K562 (cell line): Measurements from ENCODE around the gene NDUFB3. TPM values are rescaled to one million over a fixed set of nuclear protein-coding genes. Genes with fewer than 3 reads are reported as not detected.

Experiments used
- ATAC-seq: fragments of 200-7000 bp; cut with Tn5 transposase; 3 replicates; pipeline ENCODE4 v1.9.1; 2020; ENCODE audit warnings: moderate library complexity
- BruUV-seq: library from RNA; stranded (reverse); fragments of 400-500 nt; replicated peaks from 2 replicates; lab custom pipeline; 2021; lab: Mats Ljungman, UMichigan
- CTCF ChIA-PET: fragments of 300-600 bp; formaldehyde crosslinking; extraction: SDS; loops from one replicate; lab custom pipeline; 2021; ENCODE audit warnings: low intra/inter-chr PET ratio; lab: Yijun Ruan, JAX
- POLR2A ChIA-PET: fragments of 300-600, 350-650 bp; sonication (Branson Sonifier 250); formaldehyde crosslinking; extraction: SDS; loops from one replicate; lab custom pipeline; 2021; ENCODE audit warnings: antibody characterized with exemption, inconsistent platforms; lab: Yijun Ruan, JAX
- DNase-seq, 4 experiments: peaks; one replicate each; pipeline versions ENCODE4 v3.0.0 to v3.0.0-alpha.2; 2011 to 2018; ENCODE audit warnings: low spot score in 3 of 4, mixed read lengths in 3 of 4; ENCODE audit errors: extremely low read depth in 1 of 4
- FAIRE-seq: peaks from 2 replicates; lab custom pipeline; 2011; peaks lifted over from hg19 to GRCh38; lab: Jason Lieb, UNC
- H2AFZ ChIP-seq: 2 replicates; pipeline ENCODE4 v1.6.0; 2011; ENCODE audit warnings: low read depth, low read length, control low read depth, inconsistent platforms
- H3K27ac ChIP-seq: fragments of 200-600 bp; 3 replicates; pipeline ENCODE4 v1.8.0; 2011; ENCODE audit warnings: low read depth, mild to moderate bottlenecking, control low read depth, inconsistent platforms, low read length, moderate library complexity, mixed read lengths; ENCODE audit errors: extremely low read depth
- H3K27me3 ChIP-seq, 2 experiments: fragments of 300-600 bp in 1 of 2; 2 replicates in 1 of 2; 3 replicates in 1 of 2; pipeline versions ENCODE4 v1.6.0 to v1.8.0; 2011; ENCODE audit warnings: inconsistent platforms in 2 of 2, low read length in 2 of 2, mild to moderate bottlenecking in 1 of 2, mixed read lengths in 1 of 2, moderate library complexity in 1 of 2; ENCODE audit not compliant: control insufficient read depth in 2 of 2, insufficient read depth in 2 of 2
- H3K36me3 ChIP-seq: fragments of 300-600 bp; 3 replicates; pipeline ENCODE4 v1.8.0; 2011; ENCODE audit warnings: mild to moderate bottlenecking, low read length, inconsistent platforms; ENCODE audit not compliant: control insufficient read depth, insufficient read depth
- H3K4me1 ChIP-seq, 2 experiments: fragments of 200-600 bp in 1 of 2; replicated peaks in 1 of 2; 2 replicates in 1 of 2; 3 replicates in 1 of 2; pipeline versions ENCODE4 v1.5.1 to v1.8.0; 2011; ENCODE audit warnings: inconsistent platforms in 2 of 2, low read length in 2 of 2, mild to moderate bottlenecking in 1 of 2, mixed read lengths in 1 of 2, moderate library complexity in 1 of 2; ENCODE audit not compliant: control insufficient read depth in 2 of 2, insufficient read depth in 2 of 2
- H3K4me2 ChIP-seq: 2 replicates; pipeline ENCODE4 v1.6.1; 2011; ENCODE audit warnings: low read length, control low read depth, inconsistent platforms, mixed read lengths; ENCODE audit not compliant: insufficient read depth
- H3K4me3 ChIP-seq: fragments of 200-600 bp; sonication (generic), shearing (Covaris generic); 2 replicates; pipeline ENCODE4 v1.5.1; 2016; ENCODE audit warnings: control low read depth, inconsistent platforms
- H3K79me2 ChIP-seq: fragments of 200-600 bp; 3 replicates; pipeline ENCODE4 v1.8.0; 2011; ENCODE audit warnings: low read length, inconsistent platforms; ENCODE audit not compliant: control insufficient read depth, insufficient read depth
- H3K9ac ChIP-seq, 2 experiments: 2 replicates each; pipeline versions ENCODE4 v1.6.0 to v1.6.1; 2011; ENCODE audit warnings: low read depth in 2 of 2, low read length in 2 of 2, control low read depth in 1 of 2, inconsistent platforms in 1 of 2, mild to moderate bottlenecking in 1 of 2, mixed read lengths in 1 of 2; ENCODE audit not compliant: insufficient read depth in 1 of 2
- H3K9me1 ChIP-seq: one replicate; pipeline ENCODE4 v1.6.0; 2011; ENCODE audit warnings: inconsistent platforms, mild to moderate bottlenecking, low read length, moderate library complexity; ENCODE audit not compliant: control insufficient read depth, insufficient read depth
- H3K9me3 ChIP-seq: replicated peaks from 2 replicates; pipeline ENCODE4 v1.5.1; 2011; ENCODE audit warnings: low read depth, low read length, inconsistent platforms; ENCODE audit not compliant: control insufficient read depth, insufficient read depth
- H4K20me1 ChIP-seq: replicated peaks from 2 replicates; pipeline ENCODE4 v1.6.1; 2011; ENCODE audit warnings: low read length, inconsistent platforms, mixed read lengths; ENCODE audit not compliant: control insufficient read depth, insufficient read depth
- BCL6 ChIP-seq: fragments of 250-450 bp; sonication (Bioruptor Pico); IDR thresholded peaks from 2 replicates; pipeline ENCODE4 v1.4.0; 2020
- SREBF1 ChIP-seq: fragments of 150-350 bp; IDR thresholded peaks from 2 replicates; pipeline ENCODE4 v1.6.1; 2014; ENCODE audit warnings: antibody characterized with exemption, low read depth, low read length, borderline replicate concordance
- TAF7 ChIP-seq: fragments of 450-650 bp; IDR thresholded peaks from 2 replicates; pipeline ENCODE4 v1.6.1; 2016; ENCODE audit warnings: missing genetic modification characterization, missing compliant biosample characterization
- TEAD1 ChIP-seq, 2 experiments: fragments of 450-650 bp in 1 of 2; sonication (generic) in 1 of 2; formaldehyde crosslinking; IDR thresholded peaks; 2 replicates each; pipeline versions ENCODE4 v1.4.0 to v1.8.0; 2020 to 2022; ENCODE audit warnings: mild to moderate bottlenecking in 2 of 2, missing genetic modification reagents in 1 of 2
- ZNF239 ChIP-seq: fragments of 250-450 bp; sonication (Bioruptor Pico); IDR thresholded peaks from 2 replicates; pipeline ENCODE4 v1.4.0; 2020; ENCODE audit warnings: mild to moderate bottlenecking
- ZNF354B ChIP-seq: fragments of 250-450 bp; sonication (Bioruptor Pico); IDR thresholded peaks from 2 replicates; pipeline ENCODE4 v1.4.0; 2020
- ZNF589 ChIP-seq: fragments of 200-800 bp; sonication (Bioruptor generic); IDR thresholded peaks from 2 replicates; pipeline ENCODE4 v1.6.1; 2016; ENCODE audit warnings: low read depth, missing genetic modification characterization, missing compliant biosample characterization
- WGBS: fragments of 100-300 bp; shearing (Covaris generic); methylation state at CpG from one replicate; pipeline ENCODE4 v1.1.6; 2016; ENCODE audit warnings: low coverage, mixed read lengths; ENCODE audit not compliant: insufficient coverage; ENCODE audit errors: missing lambda C conversion rate; 5-methylcytosine and 5-hydroxymethylcytosine counted together
- in situ Hi-C: fragments of 300-500 bp; cut with MboI; formaldehyde crosslinking; loops from 4 replicates; pipeline ENCODE4 v1.15.0; 2018; ENCODE audit warnings: inconsistent platforms, mixed read lengths
- intact Hi-C: fragments of 100-400 bp; cut with micrococcal nuclease; formaldehyde crosslinking; loops from 2 replicates; pipeline ENCODE4 v1.14.2; 2022
- polyA plus RNA-seq, 8 experiments: library from polyadenylated mRNA; depleted of rRNA in 4 of 8; stranded (reverse) in 5 of 8; unstranded in 3 of 8; fragments of >200 nt; fragmentation: Nextera tagmentation in 2 of 8; fragmentation: Illumina TruSeq in 1 of 8; extraction: Ambion mirVana in 2 of 8; extraction: Trizol in 1 of 8; gene quantifications; 2 replicates each; pipeline versions ENCODE4 v1.2.1 to v1.2.3, GENCODE V29; 2011 to 2014; ENCODE audit warnings: inconsistent platforms in 1 of 8, missing spikeins in 1 of 8
- total RNA-seq, 7 experiments: library from RNA; depleted of rRNA in 6 of 7; stranded (reverse); fragments of >200 nt in 6 of 7; fragmentation: Illumina TruSeq in 2 of 7; extraction: Trizol in 2 of 7; gene quantifications; 2 replicates each; pipeline versions ENCODE4 v1.2.1 to v1.2.3, GENCODE V29; 2011 to 2021; ENCODE audit warnings: low replicate concordance in 1 of 7
- TF ChIP-seq, protein P1 (sequence below): fragments of 250-450 bp; sonication (Bioruptor Pico); IDR thresholded peaks from 2 replicates; pipeline ENCODE4 v1.8.0; 2021; ENCODE audit warnings: moderate library complexity, mild to moderate bottlenecking, inconsistent platforms
- TF ChIP-seq, protein P2 (sequence below): sonication (generic); formaldehyde crosslinking; IDR thresholded peaks from 2 replicates; pipeline ENCODE4 v1.8.0; 2022; ENCODE audit warnings: missing genetic modification reagents, mild to moderate bottlenecking, borderline replicate concordance
- TF ChIP-seq, protein P3 (sequence below), 2 experiments: IDR thresholded peaks; 2 replicates each; pipeline ENCODE4 v1.6.1; 2011; ENCODE audit warnings: borderline replicate concordance in 1 of 2, control low read depth in 1 of 2, low read depth in 1 of 2, low read length in 1 of 2, mild to moderate bottlenecking in 1 of 2, mixed read lengths in 1 of 2, moderate library complexity in 1 of 2; ENCODE audit not compliant: insufficient read depth in 1 of 2, insufficient read length in 1 of 2, poor library complexity in 1 of 2, severe bottlenecking in 1 of 2; ENCODE audit errors: extremely low read depth in 1 of 2

The NDUFB3 gene
- total and polyA plus RNA-seq, 9 of the 15 experiments (the other 6 are each of a cell fraction or from before 2014, with no cell fraction given): 126 to 786 (median 156) TPM

DNA sequence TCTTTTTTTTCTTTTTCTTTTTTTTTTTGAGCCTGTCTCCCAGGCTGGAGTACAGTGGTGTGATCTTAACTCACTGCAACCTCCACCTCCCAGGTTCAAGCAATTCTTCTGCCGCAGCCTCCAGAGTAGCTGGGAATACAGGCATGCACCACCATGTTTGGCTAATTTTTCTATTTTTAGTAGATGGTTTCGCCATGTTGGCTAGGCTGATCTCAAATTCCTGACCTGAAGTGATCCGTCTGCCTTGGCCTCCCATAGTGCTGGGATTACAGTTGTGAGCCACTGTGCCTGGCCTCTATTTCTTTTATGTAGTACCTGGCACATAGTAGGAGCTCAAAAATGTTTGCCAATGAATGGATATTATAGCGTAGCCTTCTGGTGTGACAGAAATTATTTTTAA is 37.4 kb downstream of the NDUFB3 start:
- no peak for DNase-seq

More for the DNA sequence above, 37.4 kb downstream of the NDUFB3 start:
- Histone ChIP-seq H3K27ac (no peak overlapping the region), H3K36me3 (peaks cover 3% of the 10 kb centered on the region; the same call in 1 of the 3 replicates), H3K9ac (no peak overlapping the region), H3K9me3 (no peaks in the 10 kb centered on the region), H2AFZ (no peak overlapping the region), H3K9me1 (no peaks in the 10 kb centered on the region), H3K27me3 (no peaks in the 10 kb centered on the region), H3K4me1 (peaks cover 8 to 9% of the 10 kb centered on the region in 2 experiments; a peak in 3 of 5 replicates), H3K4me2 (no peak overlapping the region), H3K79me2 (peaks cover 7% of the 10 kb centered on the region), H3K4me3 (no peak overlapping the region), H4K20me1 (no peaks in the 10 kb centered on the region)
- TF ChIP-seq ZNF354B (no peak), BCL6 (CRISPR knock-in tag) (no peak), ZNF239 (CRISPR knock-in tag) (no peak), ZNF589 (CRISPR knock-in tag) (no peak), TAF7 (tag) (no peak), SREBF1 (no peak), TEAD1 (CRISPR knock-in tag; IDR thresholded peaks at IDR 0.05) (no peak)
- TF ChIP-seq, protein P1, sequence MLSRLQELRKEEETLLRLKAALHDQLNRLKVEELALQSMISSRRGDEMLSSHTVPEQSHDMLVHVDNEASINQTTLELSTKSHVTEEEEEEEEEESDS (CRISPR knock-in tag): no peak
- TF ChIP-seq, protein P2, sequence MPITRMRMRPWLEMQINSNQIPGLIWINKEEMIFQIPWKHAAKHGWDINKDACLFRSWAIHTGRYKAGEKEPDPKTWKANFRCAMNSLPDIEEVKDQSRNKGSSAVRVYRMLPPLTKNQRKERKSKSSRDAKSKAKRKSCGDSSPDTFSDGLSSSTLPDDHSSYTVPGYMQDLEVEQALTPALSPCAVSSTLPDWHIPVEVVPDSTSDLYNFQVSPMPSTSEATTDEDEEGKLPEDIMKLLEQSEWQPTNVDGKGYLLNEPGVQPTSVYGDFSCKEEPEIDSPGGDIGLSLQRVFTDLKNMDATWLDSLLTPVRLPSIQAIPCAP (CRISPR knock-in tag): no peak
- TF ChIP-seq, protein P3, sequence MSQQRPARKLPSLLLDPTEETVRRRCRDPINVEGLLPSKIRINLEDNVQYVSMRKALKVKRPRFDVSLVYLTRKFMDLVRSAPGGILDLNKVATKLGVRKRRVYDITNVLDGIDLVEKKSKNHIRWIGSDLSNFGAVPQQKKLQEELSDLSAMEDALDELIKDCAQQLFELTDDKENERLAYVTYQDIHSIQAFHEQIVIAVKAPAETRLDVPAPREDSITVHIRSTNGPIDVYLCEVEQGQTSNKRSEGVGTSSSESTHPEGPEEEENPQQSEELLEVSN (IDR thresholded peaks at IDR 0.05; ENCODE audit: borderline replicate concordance in 1 of 2, extremely low read depth in 1 of 2, insufficient read depth in 1 of 2, insufficient read length in 1 of 2, low read depth in 1 of 2, low read length in 1 of 2, poor library complexity in 1 of 2, severe bottlenecking in 1 of 2): no peak
- CTCF ChIA-PET: no interaction called here
- POLR2A ChIA-PET: no interaction called here
- intact Hi-C loops (no loop called here), in situ Hi-C loops (no loop called here)
- no peak for ATAC-seq
- WGBS: 88% methylated on average over 3 of the region's 4 CpGs
- no TSS peak for BruUV-seq
- FAIRE-seq: no peak
